CD4-positive, alpha-beta T cell treated with Interferon gamma for 1 hour (primary cell): Measurements from ENCODE around the gene HDAC4.
A peak's percentile ranks its signal among the peaks of the same experiment; 100 is the strongest.

Experiments
- DNase-seq: peaks from one replicate; pipeline ENCODE4 v3.0.0-alpha.2; 2020

Gene HDAC4

DNA sequence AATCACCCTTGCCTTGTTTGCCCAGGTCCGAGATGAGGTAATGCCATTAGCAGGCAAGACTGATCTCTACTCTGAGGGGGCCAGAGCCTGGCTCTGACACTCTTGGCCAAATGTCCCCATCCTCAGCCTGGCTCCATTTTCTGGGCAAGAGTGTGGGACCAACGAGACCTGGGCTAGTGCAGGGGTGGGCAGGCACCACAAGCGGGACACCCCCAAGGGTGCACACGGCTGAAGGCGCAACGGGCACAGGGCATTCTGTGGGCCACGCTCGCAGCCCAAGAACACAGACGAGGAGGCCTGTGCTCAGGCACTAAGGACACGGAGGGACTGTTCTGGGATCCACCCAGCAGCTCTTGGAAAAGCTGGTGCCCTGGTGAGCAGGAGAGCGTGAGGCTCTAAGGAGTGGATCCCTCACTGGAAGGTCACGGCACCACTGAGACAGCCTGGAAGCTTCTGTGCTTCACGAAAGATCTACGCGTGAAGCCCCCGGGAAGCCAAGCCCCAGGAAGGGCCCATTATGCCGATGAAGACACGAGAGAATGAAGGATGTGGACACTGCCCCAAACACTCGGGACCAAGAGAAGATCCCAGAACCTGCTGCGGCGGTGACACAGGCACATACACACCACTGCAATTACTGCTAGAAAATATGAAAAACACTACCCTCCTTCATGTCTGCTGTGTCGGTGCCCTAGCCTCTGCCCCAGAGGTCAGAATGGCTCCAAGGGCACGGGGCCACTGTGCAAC is 138.2 kb downstream of the HDAC4 start:
- no peak for DNase-seq

DNA sequence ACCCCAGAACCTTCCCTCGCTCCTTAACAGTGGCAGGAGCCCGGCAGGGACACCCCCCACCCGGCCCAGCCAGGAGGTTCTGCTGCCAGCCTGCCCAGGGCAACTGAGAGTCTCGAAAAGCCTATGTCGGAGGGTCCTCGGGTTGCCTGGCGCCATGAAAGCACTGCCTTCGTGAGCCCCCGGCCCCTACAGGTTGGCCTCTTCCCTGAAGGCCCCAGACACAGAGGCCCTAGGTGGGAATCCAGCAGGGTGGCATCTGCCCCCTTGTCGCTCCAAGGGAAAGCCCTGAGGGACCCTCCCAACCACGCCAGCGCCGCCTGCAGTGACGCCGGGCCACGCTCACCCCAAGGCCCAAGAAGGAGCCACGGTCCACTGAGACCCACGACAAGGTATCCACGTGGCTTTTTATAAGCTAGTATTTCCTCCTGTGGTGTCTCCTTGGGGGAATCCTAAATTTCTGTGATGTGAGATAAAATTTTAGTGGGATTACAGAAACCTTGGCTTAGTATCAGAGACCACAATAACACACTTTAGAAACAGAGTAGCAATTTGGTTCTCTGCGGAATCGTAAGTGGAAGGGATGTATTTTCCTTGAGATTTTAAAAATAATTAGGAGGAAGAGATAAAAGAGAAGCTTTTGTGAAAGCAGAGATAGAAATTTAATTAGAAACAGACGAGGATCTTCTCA is 138.9 kb downstream of the HDAC4 start:
- DNase-seq: no peak

- DNase-seq: no peak
Measured at GRCh38 chr2:239261356-239261755, 139.5 kb downstream of the HDAC4 start.

- DNase-seq: no peak
Measured at GRCh38 chr2:239260546-239261327, 140.1 kb downstream of the HDAC4 start.

DNA sequence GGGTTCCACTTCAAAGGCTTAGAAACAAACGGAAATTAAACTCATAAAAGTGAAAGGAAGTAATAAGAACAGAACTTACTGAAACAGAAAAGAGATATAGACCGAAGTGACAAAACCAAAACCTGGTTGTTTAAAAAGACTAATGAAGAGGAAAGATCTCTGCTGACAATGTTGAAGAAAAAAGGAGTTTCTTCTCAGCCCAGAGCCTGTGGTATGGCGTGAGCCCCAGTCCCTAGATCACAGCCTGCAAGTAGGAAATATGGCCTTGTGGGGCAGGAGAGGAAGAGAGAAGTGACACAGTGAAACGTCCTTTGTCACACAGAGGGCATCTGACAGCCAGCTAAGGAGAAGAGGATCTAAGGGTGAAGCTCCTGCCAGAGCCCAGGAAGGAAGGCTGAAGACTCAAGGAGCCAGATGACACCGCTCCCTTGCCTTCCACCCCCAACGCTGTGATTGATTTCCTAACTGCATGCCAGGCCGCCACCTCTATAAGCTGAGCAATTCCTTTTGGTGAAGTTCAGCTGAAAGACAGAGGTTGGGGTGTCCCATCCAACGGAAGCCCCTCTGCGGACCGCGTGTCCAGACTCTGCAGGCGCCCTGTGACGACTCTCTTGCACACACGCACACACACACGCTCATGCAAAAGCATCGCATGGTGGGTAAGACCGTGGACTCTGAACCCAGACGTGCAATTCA is 141.1 kb downstream of the HDAC4 start:
- DNase-seq: peak; percentile 44

DNA sequence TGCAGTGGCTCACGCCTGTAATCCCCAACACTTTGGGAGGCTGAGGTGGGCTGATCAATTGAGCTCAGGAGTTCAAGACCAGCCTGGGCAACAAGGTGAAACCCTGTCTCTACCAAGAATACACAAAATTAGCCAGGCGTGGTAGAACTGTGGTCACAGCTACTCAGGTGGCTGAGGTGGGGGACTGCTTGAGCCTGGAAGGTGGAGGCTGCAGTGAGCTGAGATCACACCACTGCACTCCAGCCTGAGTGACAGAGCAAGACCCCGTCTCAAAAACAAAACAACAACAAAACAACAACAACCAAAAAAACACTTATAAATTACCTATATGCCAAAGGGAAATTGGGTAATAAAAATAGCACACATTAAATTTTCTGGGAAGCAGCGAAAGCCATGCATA is 141.6 kb downstream of the HDAC4 start:
- no peak for DNase-seq

GRCh38 chr2:239258248-239258647 is 142.6 kb downstream of the HDAC4 start:
- no peak for DNase-seq

GRCh38 chr2:239257511-239257937 is 143.3 kb downstream of the HDAC4 start:
- DNase-seq: peak; percentile 32

DNA sequence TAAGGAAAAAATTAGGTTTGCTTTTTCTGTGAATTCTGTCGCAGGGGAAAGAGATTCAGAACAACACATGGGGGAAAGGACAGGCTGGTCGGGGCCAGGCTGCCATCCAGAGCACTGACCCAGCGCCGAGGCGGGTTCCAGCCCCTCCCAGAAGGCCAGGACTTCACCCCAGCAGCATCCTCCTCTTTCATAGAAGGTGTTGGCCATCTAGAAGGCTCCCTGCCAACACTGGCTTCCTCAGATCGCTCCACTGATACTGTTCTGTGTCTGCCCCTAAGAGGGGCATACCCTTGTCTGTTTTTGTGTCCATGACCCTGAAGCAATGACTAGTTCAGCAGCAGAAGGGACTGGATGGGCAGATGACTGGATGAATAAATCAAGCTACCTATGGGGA is 144.5 kb downstream of the HDAC4 start:
- no peak for DNase-seq

DNA sequence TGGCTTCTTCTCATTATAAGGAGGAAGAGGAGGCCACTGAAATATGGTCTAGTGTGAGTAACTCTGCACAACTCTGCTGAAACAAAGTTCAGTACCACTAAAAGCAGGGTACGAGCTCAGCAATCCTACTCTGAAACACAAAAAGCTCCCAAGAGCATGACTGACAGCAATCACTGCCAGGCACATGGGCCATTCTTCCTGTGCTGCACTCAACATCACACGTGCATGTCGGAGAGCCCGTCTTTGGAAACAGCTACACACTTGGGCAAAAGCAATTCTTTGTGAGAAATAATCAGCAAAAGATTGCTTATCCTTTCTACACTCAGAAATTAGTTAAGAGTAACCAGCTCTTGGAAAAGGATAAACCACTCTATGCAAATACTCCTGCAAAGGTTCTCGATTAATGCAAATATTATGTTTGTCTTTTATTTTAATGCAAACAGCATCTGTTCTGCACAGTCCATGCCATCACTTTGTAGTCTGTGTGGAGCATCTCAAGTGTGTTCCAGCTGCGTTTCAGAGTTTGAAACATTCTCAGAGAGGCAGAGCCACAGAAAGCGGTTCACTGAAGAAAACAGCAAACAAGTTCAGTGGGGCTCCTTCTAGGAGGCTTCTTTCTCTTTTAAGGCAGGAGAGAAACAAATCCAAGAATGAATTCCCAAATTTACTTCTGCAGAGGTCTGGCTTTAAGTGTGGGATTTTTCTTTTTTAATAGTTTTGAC is 145.0 kb downstream of the HDAC4 start:
- DNase-seq: no peak

DNA sequence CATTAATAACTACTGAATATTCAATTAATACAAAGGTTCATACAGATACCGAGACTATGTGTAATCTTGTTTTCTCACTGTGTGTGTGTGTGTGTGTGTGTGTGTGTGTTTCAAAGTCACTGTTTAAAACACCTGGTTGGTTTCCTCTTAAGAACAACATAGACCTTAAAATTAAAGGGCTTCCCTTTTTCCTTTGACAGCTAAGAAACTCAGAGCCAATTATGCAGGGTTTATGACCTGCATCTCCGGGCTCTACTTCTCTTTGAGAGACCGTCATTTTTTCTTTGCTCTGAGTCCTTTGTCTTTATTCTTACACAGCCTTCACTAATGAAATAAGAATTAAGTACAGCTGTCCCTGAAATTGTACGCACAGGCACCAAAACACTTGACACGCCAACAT is 145.6 kb downstream of the HDAC4 start:
- no peak for DNase-seq

DNA sequence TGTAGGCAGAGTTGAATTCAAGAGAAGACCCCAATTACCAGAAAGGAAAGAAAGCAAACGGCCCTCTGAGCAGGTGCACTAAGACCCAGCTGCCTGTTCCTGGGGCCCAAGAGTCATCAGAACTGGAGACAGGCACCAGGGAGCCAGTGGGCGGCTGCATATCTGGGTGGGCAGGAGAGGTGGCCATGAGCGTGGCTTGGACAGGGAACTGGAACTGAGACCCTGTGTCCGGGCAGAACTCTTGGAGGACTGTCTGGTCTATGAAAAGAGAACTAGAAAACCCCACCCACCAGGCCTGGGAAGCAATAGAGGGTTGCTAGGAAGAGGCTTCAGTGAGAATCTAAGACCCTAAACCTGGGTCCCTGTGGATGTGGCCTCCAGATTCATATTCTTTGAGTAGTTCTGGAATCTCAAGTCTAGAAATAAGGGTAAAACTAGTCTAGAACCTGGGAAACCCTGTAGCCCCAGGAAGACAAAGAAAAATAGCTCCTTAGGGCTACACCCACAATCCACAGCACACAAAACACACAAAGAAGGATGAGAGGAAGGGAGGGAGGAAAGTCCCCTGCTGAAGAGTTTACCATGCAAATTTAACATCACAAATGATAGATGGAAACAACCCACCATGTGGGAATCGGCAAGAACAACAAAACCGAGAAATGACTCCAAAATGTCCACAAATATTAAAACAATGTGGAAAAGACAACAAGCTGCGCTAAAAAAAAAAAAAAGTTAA is 147.0 kb downstream of the HDAC4 start:
- DNase-seq: no peak

DNA sequence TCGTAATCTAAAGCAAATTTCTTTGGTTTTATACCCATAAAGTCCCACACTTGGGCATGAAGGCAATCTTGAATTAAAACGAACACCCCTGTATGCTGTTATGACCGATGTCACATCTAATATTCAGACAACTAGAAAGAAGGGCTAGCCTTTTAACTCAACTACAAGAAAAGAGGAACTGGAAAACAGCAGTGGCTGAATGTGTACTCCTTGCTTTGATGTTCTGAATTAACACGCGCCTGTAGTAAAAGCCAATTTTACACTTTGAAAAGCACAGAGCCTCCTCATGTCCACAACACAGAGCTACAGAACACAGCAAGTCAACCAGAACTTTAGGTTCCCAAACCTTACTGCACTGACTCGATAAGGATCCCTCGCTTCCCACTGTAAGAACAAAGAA is 147.6 kb downstream of the HDAC4 start:
- no peak for DNase-seq

DNA sequence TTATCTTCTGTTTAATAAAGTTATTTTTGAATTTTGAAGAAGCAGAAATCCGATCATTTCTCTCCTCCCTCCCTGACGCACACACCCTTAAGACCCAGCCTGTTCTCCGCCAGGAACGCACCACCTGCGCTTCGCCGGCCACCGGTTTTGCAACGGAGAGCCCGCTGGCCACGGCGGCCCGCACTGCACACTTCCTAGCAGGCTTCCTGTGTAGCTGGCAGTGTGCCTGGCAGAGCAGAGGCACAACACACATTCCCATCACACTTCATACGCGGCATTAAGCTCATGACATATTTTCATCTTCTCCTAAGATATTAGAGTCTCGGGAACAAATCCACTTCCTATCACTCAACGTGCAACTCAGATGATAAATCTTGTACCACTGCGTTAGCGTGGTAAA is 148.0 kb downstream of the HDAC4 start:
- no peak for DNase-seq

- DNase-seq: no peak
Measured at GRCh38 chr2:239252393-239252792, 148.4 kb downstream of the HDAC4 start.

- DNase-seq: no peak
Measured at GRCh38 chr2:239251971-239252370, 148.8 kb downstream of the HDAC4 start.

DNA sequence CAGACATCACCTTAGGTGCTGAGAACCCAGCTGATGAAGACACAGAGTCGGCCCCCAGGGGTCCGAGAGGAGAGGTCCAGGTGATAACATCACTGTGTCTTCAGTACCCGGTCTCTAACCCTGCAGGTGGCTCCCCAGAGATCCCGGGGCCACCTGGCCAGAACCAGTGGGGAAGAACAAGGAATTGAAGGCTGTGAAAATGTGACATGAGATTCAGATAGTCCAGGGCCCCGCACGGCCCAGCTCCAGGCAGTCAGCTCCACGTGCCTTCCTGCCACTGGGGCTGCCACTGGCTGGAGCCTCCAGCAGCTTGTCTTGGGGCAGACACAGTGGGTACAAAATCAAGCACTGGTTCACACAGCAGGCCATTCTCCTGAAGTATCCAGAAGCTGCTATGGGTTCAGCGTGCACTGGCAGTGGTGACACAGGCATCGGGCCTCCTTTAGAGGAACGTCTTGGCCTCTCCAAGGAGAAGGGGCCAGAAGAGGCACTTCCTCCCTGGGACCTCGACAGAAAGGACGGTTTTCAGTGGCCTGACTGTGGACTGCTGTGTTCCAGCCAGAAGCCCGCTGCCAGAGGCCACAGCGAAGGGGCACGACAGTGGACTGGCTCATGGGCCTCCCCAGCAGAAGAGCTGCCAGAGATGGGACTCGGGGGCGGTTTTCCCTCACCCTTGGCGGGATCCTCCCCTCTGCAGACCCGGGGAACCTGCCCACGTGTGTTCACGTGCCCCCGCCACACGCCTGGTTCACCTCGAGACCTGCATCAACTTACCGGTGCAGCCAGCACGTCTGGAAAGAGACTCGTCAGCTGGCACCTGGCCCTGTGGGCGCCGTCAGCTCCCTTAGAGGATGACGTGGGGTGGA is 150.4 kb downstream of the HDAC4 start:
- no peak for DNase-seq

- no peak for DNase-seq
Measured at GRCh38 chr2:239249776-239250175, 151.0 kb downstream of the HDAC4 start.

- DNase-seq: no peak
Measured at GRCh38 chr2:239249048-239249447, 151.8 kb downstream of the HDAC4 start.

DNA sequence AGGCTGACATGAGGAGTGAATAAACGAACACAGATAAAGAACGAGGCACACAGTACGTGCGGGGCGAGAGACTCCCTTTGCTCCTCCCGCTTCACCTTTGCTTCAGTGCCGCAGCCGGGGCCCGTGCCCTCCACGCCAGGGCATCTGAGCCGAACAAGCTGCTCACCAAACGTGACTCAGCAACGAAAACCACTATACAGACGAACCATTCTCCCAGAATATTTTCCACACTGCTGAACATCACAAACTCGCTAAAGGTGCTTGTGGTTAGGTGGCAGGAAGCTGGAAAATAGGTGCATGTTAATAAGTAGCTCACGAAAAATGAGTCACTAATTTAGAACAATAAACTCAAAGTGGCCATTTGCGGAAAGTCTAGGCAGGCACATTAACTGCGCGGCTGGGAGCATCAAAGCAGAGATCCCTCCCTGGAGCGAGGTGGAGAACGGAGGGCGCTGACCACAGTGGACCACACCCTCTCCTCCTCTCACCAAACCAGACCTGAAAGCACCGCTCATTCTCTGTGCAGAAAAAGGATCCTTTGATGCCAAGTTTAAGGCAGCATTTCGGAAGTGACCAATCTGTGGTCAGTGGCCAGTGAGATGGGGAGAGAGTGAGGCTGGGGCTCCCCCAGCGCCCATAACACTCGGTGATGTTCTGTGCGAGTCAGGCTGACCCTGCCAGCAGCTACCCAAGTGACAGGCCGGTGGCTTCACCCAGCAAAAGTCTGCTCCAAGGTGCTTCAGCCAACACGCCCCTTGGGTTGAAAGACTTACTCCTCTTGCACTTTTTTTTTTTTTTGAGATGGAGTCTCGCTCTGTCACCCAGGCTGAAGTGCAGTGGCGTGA is 153.2 kb downstream of the HDAC4 start:
- DNase-seq: no peak
